GM11168 (cell line): ENCODE measurements around the gene IL9R.
"Not testable (repeated sequence)": the region's sequence is repeated elsewhere in the genome, so short reads cannot be mapped to it uniquely, and the experiment has no call there.

ENCODE experiments used
- in situ Hi-C: fragments of 300-500 bp; cut with MboI; formaldehyde crosslinking; loops from one replicate; pipeline ENCODE4 v1.12.0; 2022; ENCODE audit warnings: low sequenced_read_pairs; ENCODE audit not compliant: unreplicated experiment

IL9R gene

DNA sequence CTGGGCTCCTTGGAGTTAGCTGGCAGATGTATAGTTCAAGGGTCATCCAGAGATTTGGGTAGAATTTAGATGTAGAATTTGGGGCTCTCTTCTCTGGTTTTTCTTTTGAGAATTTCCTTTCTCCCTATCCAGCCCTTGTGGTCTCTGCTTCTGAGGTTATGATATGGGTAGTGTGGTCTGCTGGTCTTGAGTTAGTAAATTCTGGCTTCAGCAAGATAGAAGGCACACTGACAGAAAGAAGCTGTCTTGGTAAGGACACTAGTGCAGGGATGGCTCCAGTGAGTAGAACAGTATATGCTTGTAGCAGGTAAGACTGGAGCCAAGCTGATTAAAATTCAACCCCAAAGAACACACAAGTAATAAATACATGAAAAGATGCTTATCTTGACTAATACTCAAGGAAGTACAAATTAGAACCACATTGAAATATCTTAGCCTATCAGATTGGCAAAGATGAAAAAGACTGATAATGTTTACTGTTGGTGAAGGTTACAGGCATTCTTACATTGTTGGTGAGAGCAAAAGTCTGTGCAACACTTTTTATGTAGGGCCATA is 2.1 kb upstream of the IL9R start:
- in situ Hi-C loops, result no loop called here

DNA sequence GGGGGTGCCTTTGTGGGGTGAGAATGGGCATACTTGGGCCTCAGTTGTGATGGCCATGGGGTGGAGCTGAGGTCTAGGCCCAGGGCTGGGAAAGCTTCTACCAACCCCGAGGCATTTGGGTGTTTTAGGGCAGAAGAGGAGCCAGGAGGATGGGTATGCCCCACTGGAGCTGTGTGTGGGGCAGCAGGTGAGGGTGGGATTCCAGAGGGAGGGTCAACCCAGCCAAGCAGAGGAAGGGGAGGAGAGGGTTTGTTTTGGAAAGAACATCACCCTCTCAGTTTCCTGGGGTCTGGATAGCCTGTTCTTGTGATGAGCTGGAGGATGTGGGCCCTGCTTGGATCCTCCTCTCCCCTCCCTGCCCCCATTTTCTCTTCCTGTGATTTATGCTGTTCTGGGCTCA is 620 bp downstream of the IL9R start:
- in situ Hi-C loops, result no loop called here

GRCh38 chrX:155998761-155999510 is 1.4 kb downstream of the IL9R start:
- in situ Hi-C loops, result no loop called here

DNA sequence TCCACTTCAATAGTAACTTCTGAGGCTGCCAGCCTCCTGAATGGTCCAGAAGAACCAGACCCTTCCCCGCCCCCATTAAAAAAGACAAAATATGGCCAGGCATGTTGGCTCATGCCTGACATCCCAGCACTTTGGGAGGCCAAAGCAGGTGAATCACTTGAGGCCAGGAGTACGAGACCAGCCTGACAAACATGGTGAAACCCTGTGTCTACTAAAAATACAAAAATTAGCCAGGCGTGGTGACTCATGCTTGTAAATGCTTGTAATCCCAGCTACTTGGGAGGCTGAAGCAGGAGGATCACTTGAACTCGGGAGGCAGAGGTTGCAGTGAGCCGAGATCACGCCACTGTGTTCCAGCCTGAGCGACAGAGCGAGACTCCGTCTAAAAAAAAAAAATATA is 2.3 kb downstream of the IL9R start:
- in situ Hi-C loops, result not testable (repeated sequence)

GRCh38 chrX:156000361-156000926 is 2.9 kb downstream of the IL9R start:
- in situ Hi-C loops, result no loop called here

DNA sequence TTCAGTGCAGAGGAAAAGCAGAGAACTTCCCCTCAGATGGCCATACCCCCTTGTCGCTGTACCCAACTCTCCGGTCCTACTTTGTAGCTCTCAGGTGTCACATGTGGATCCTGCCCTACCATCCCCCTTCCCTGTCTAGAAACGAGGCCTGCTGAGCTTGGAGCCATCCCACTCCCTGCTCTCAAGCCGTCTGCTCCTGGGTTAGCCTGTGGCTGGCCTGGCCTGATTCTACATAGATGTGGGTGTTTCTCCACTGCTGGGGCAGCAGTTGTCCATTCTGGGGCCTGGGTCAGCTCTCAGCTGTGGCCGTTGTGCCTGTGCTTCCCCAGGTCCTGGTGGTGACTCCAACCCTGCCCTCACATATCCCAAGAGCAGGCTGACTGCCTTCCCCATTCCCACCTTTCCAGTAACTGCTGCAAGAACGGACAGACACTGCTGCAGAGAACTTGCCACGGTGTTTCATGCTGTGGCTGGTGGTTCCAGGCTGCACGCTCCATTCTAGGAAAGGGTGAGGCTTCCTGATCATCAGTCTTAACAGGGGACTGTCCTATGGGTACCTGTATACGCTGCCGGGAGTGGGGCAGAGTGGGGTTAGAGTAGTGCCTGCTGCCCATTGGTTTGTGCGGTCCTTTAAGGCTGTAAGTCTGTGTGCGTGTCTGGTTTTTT is 3.6 kb downstream of the IL9R start:
- in situ Hi-C loops, result no loop called here

- in situ Hi-C loops, result no loop called here
Measured at GRCh38 chrX:156001667-156002021, 4.1 kb downstream of the IL9R start.

GRCh38 chrX:156002507-156002906 is 5.0 kb downstream of the IL9R start:
- in situ Hi-C loops, result no loop called here

- in situ Hi-C loops, result no loop called here
Measured at GRCh38 chrX:156003486-156004185, 6.1 kb downstream of the IL9R start.

DNA sequence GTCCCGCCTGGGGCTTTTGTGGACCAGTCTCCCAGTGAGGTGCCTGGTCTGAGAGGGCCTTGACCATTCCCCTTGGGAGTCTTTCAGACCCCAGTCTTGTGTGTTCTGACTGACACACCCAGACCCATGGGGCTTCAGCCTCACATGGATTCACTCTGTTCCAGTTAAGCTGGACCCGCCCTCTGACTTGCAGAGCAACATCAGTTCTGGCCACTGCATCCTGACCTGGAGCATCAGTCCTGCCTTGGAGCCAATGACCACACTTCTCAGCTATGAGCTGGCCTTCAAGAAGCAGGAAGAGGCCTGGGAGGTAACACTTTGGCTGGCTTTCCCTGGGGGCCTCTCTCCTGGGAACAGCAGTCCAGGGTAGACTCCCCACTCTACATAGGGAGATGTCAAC is 6.8 kb downstream of the IL9R start:
- in situ Hi-C loops, result no loop called here

GRCh38 chrX:156004740-156005139 is 7.2 kb downstream of the IL9R start:
- in situ Hi-C loops, result no loop called here

DNA sequence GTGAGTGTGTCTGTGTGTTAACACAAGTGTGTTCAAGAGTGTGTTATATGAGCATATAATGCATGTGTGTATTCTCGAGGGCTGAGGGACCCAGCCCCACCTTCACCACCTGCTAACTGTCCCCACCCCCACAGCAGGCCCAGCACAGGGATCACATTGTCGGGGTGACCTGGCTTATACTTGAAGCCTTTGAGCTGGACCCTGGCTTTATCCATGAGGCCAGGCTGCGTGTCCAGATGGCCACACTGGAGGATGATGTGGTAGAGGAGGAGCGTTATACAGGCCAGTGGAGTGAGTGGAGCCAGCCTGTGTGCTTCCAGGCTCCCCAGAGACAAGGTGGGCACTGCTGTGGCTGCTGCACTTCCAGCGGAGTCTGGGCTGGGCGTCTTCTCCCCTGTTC is 7.6 kb downstream of the IL9R start:
- in situ Hi-C loops, result no loop called here

- in situ Hi-C loops, result not testable (repeated sequence)
Measured at GRCh38 chrX:156006468-156006867, 9.0 kb downstream of the IL9R start.

DNA sequence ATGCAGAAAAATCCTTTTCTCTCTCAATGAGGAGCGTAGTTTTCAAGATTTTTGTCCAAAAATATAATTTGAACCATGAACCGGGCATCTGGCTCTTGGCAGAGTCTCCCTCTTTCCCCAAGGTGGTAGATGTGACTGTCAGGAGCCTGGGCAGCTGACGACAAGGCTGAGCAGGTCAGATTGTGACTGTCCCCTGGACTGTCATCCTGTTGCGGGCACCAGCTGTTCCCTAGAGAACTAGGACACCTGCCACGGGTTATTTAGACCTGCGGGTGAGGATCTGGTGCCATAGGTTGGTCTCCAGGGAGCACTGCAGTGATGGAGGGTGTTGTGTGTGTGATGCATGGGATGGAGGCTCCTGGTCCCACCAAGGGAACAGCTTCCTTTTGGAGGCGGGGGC is 10.9 kb downstream of the IL9R start:
- in situ Hi-C loops, result not testable (repeated sequence)

- in situ Hi-C loops, result no loop called here
Measured at GRCh38 chrX:156008915-156009314, 11.4 kb downstream of the IL9R start.

- in situ Hi-C loops, result not testable (repeated sequence)
Measured at GRCh38 chrX:156009691-156010090, 12.2 kb downstream of the IL9R start.

DNA sequence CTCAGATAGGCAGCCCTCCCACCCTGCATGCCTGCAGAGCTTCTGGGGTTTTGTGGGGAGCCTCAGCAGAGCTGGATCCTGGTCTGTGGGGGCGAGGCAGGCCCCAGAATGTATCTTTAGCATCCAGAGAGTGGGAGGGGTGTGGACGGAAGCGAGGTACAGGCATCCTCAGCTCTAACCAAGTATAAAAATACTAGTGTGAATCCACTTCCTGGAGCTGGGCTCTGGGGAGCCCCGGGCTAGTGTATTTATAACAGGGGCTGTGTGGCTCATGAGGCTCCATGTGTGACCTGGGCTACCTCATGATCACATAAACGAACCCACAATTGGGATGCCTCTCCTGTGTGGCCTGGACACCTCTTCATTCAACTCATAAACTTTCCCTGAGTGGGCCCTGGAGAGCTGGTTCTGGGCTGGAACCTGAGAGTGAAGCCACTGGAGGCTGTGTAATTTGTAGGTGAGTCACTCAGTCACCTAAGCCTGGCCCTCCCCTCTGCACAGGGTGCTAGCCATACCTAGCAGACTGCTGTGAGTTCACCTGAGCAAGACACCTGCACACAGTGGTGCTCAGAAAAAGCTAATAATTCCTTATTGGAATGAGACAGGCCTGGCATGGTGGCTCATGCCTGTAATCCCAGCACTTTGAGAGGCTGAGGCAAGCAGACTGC is 15.9 kb downstream of the IL9R start:
- in situ Hi-C loops, result not testable (repeated sequence)

- in situ Hi-C loops, result not testable (repeated sequence)
Measured at GRCh38 chrX:156019846-156020245, 22.4 kb downstream of the IL9R start.

GRCh38 chrX:156023002-156023401 is 25.5 kb downstream of the IL9R start:
- in situ Hi-C loops, result not testable (repeated sequence)

DNA sequence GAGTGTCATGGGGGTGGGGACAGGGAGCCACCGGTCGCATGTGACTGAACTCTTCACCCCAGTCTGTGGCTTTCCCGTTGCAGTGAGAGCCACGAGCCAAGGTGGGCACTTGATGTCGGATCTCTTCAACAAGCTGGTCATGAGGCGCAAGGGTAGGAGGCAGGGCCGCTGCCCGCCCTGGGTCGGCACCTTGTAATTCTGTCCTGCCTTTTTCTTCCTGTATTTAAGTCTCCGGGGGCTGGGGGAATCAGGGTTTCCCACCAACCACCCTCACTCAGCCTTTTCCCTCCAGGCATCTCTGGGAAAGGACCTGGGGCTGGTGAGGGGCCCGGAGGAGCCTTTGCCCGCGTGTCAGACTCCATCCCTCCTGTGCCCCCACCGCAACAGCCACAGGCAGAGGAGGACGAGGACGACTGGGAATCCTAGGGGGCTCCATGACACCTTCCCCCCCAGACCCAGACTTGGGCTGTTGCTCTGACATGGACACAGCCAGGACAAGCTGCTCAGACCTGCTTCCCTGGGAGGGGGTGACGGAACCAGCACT is 27.5 kb downstream of the IL9R start:
- in situ Hi-C loops, result not testable (repeated sequence)
